GM21529 (cell line): Measurements from ENCODE around the gene EMX2.
"Not testable (repeated sequence)": the region's sequence is repeated elsewhere in the genome, so short reads cannot be mapped to it uniquely, and the experiment has no call there.

ENCODE experiments used
- ATAC-seq: cut with Tn5 transposase; IDR thresholded peaks from one replicate; pipeline ENCODE4 v1.9.1; 2021; ENCODE audit not compliant: unreplicated experiment

Gene EMX2

GRCh38 chr10:117542706-117543224 is at the start of gene EMX2:
EMX2 (plus strand) TSS chr10:117542746; CDS start chr10:117543268, 522 bp downstream.
- no peak for ATAC-seq

- ATAC-seq = no peak
Observed at GRCh38 chr10:117496031-117496430, 46.5 kb upstream of the EMX2 start.

- ATAC-seq = peak; percentile 89
Observed at GRCh38 chr10:117496616-117497028, 45.9 kb upstream of the EMX2 start.

- ATAC-seq = no peak
Observed at GRCh38 chr10:117497736-117498135, 44.8 kb upstream of the EMX2 start.

GRCh38 chr10:117499248-117500105 is 43.1 kb upstream of the EMX2 start:
- ATAC-seq = no peak

GRCh38 chr10:117500456-117500855 is 42.1 kb upstream of the EMX2 start:
- ATAC-seq = no peak

GRCh38 chr10:117501460-117502035 is 41.0 kb upstream of the EMX2 start:
- ATAC-seq = no peak

GRCh38 chr10:117502421-117503243 is 39.9 kb upstream of the EMX2 start:
- no peak for ATAC-seq

- ATAC-seq = peak; percentile 91
Observed at GRCh38 chr10:117503244-117504205, 39.0 kb upstream of the EMX2 start.

- ATAC-seq = no peak
Observed at GRCh38 chr10:117504562-117504961, 38.0 kb upstream of the EMX2 start.

- ATAC-seq = not testable (repeated sequence)
Observed at GRCh38 chr10:117507081-117507480, 35.5 kb upstream of the EMX2 start.

GRCh38 chr10:117509573-117509972 is 33.0 kb upstream of the EMX2 start:
- ATAC-seq = no peak

GRCh38 chr10:117511601-117512390 is 30.8 kb upstream of the EMX2 start:
- ATAC-seq = no peak

- no peak for ATAC-seq
Observed at GRCh38 chr10:117514971-117515370, 27.6 kb upstream of the EMX2 start.

- ATAC-seq = no peak
Observed at GRCh38 chr10:117516681-117517080, 25.9 kb upstream of the EMX2 start.

GRCh38 chr10:117518246-117518645 is 24.3 kb upstream of the EMX2 start:
- ATAC-seq = no peak

GRCh38 chr10:117519286-117519685 is 23.3 kb upstream of the EMX2 start:
- ATAC-seq = no peak

- no peak for ATAC-seq
Observed at GRCh38 chr10:117519879-117520278, 22.7 kb upstream of the EMX2 start.

GRCh38 chr10:117530791-117531190 is 11.8 kb upstream of the EMX2 start:
- ATAC-seq = no peak
